GM18502 (cell line): ENCODE results near the gene KIAA0232.
A peak's percentile ranks its signal among the peaks of the same experiment; 100 is the strongest.
"Not testable (repeated sequence)": the region's sequence is repeated elsewhere in the genome, so short reads cannot be mapped to it uniquely, and the experiment has no call there.

ENCODE experiments used
- ATAC-seq: cut with Tn5 transposase; IDR thresholded peaks from one replicate; pipeline ENCODE4 v1.9.1; 2021; ENCODE audit warnings: mild to moderate bottlenecking; ENCODE audit not compliant: unreplicated experiment, poor library complexity

Gene KIAA0232

DNA sequence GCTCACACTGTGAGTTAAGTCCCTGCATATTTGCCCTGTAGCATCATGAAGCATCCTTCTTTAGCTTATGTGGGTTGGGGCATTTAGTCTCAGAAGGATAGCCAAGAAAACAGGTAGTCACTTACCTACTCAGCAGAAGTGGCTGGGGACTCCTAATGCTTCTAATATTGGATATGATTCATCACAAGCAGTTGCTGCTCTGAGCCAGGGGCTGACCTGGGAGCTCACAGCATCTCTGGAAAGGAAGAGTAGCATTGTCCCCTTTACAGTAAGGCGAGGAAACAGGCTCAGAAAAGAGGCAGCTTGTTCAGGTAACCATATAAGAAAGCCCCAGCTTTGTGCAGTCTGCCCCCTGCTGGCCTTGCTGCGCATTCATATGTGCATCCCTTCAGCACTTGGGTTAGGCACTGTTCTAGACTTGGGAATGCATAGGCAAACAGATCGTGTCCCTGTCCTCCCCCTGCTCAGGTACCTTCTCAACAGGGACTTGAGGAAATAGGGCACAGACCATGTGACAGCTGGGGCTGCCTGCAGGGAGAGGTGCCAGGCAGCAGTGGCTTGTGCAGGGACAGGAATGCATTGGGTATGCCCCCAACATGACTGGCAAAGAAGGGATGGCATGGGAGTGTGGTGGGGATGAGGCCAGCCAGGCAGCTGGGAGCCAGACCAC lies 91.4 kb downstream of the KIAA0232 start:
- peak; percentile 71 for ATAC-seq

DNA sequence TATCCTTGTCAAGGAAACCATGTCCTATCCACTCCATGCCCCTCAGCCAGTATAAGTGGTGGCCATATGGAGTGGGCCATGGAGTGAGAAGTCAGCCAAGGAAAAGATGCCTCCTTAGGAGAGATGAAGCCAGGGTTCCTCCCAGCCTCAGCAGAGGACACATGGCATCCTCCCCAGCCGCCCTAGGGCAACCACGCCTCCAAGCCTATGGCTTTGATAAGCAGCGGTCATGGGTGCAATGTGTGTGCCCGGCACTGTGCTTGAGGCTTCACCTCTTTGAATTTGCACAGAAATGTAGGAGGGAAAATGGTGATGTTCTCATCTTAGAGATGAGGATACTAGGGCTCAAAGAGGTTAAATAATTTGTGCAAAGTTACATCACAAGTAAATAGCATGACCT lies 92.5 kb downstream of the KIAA0232 start:
- no peak for ATAC-seq

DNA sequence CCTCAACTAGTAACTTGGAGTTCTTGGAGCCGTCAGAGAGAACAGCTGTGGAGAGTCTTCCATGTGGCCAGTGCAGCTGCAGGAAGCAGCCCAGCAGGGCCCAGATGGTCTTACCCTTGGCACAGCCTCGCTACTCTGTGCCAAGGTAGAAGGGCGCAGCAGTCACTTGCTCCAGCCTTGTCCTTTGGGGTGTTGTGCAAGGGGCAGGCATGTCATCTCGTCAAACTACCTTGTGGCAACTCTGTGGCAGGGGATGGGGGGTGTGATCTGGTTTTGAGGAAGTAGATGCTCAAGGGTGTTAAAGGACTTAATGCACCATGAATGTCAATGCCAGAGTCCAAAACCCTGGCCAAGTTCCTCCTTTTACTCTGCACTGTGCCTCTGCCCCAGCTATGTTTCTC lies 92.9 kb downstream of the KIAA0232 start:
- ATAC-seq, result no peak

DNA sequence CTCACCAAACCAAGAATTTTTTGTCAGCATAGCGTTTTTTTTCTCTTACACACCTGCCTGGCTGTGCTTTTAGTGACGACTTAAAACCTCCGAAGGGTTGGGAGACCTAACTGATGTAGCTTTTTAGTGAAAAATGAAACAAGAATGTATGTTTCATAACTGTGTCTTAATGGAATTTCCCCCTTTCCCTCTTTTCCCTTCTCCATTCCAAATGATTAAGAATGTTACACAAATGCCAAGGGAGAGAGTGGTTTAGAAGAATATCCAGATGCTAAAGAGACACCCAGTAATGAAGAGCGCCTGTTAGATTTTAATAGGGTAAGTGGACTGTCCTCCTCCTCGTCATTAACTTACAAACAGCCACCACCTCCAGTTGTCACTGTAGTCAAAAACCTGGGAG lies 93.9 kb downstream of the KIAA0232 start:
- no peak for ATAC-seq

- no peak for ATAC-seq
These were observed 94.5 kb downstream of the KIAA0232 start for GRCh38 chr4:6877067-6877466.

GRCh38 chr4:6878451-6879059 lies 96.0 kb downstream of the KIAA0232 start:
- no peak for ATAC-seq

GRCh38 chr4:6880691-6881090 lies 98.2 kb downstream of the KIAA0232 start:
- ATAC-seq, result no peak

GRCh38 chr4:6881908-6882307 lies 99.4 kb downstream of the KIAA0232 start:
- no peak for ATAC-seq

DNA sequence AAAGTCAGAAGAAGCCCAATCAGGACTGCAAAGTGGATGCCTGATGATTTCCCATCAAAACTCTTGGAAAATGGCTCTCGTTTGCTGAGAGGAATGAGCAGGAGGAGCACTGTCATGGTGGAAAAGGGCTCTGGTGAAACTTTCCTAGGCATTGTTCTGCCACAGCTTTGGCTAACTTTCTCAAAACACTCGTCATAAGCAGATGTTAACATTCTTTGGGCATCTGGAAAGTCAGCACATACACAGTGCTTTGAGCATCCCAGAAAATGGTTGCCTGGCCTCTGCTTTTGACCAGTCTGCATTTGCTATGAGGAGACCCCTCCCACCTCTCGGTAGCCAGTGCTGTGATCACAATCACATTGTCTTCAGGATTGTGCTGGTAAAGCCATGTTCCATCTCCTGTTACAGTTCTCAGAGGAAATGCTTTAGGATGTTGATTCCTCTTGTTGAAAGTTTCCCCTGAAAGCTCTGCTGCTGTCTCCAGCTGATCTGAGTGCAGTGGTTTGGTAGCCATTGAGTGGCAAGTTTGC lies 101.9 kb downstream of the KIAA0232 start:
- ATAC-seq, result no peak

DNA sequence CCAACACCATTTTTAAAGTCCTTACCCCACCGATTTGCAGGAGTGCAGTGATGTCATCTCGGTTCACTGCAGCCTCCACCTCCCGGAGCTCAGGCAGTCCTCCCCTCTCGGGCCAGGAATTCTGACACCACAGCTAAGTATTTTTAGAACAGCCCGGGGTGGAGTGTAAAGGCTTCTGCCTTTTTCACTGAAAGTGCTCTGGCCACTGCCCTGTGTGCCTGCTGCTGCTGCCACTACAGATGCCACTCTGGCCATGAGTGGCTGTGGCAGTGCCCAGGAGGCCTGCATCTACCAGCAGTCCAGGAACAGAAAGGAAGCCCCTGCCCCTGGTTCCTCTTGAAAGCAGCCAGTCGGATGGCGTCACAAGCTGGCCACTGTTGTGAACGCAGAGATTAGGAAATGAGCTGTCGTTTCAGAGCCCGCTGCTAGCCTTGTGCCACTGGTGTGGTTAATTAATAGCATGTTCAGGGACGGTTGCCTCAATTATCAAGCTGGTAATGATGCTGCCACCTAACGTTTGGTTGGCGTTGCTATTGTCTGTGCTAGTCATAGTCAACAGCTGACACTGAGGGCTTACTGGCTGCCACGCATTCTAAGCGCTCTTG lies 103.5 kb downstream of the KIAA0232 start:
- no peak for ATAC-seq

DNA sequence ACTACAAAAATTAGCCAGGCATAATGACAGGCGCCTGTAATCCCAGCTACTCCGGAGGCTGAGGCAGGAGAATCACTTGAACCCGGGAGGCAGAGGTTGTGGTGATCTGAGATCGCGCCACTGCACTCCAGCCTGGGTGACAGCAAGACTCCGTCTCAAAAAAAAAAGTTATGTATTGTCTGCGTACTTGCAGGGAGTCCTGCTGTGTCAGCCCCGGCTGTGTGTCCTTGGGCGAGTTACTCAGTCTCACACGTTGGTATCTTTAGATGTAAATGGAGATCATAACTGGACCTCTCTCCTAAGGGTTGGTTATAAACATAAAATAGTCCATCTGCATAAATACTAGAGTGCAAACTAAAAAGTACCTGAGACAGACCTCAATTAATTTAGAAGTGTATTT lies 104.4 kb downstream of the KIAA0232 start:
- ATAC-seq, result no peak

GRCh38 chr4:6887591-6888371 lies 105.3 kb downstream of the KIAA0232 start:
- no peak for ATAC-seq

GRCh38 chr4:6888506-6889071 lies 106.1 kb downstream of the KIAA0232 start:
- no peak for ATAC-seq

DNA sequence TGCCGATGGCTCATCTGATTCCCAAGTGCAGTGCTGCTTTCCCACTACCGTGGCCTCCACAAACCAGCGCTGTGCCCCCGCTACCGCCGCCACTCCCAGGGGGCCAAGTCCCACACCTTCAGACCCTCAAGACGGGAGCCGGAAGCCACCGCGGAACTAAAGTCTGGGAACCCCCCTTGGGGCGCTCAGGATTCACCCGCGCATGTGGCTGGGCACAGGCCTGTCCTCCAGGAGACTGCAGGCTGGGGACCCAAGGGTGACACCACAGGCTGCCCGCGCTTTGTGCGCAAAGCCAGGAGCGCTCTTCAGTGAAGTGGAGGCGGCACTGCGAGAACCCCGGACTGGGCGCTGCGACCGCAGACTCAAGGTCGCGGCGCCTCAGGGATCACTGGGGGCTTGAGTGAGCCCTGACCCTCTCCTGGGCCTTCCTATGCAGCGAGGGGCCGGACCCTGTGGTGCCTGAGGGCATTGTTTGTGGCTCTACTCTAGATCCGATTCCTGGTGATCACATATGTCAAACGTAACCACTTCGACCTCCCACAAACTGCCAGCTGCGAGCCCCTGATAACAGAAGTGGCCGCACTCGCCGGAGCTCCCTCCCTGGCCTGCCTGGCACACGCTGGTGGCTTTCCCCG lies 106.7 kb downstream of the KIAA0232 start:
- no peak for ATAC-seq

DNA sequence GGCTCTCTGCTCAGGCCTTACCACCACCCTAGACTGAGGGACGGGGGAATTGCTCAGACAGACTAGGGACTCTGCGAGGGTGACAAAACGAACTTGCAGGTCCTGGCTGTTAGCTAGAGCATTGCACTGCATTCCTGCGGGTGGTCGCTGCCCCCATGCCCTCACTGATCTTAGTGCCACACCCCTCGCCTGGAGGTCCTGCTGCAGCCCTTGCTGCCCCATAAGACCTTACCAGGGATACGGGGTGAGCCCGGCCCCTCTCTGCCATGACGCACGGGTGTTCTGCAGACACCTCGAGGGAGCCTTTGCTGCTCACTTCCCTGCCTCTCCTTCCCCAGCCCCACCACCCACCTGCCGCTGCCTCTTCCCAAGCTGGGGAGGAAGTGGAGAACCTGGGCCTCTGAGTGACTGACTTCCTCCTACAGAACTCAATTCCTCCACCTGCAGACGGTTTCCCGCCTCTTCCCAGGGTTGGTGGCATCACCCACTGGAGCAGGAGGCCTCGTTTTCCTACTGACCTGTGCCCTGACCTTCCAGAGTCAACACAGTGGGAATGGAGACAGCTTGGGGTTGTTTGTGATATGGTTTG lies 107.3 kb downstream of the KIAA0232 start:
- ATAC-seq, result no peak

GRCh38 chr4:6890358-6890757 lies 107.8 kb downstream of the KIAA0232 start:
- ATAC-seq, result no peak

DNA sequence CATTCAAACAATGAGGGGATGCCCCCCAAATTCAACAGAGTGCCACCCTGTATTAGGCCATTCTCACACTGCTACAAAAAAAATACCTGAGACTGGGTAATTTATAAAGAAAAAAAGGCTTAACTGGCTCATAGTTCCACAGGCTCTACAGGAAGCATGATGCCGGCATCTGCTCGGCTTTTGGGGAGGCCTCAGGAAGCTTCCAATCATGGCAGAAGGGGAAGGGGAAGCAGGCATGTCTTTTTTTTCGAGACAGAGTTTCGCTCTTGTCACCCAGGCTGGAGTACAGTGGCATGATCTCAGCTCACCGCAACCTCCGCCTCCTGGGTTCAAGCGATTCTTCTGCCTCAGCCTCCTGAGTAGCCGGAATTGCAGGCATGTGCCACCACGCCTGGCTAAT lies 108.4 kb downstream of the KIAA0232 start:
- not testable (repeated sequence) for ATAC-seq

- ATAC-seq, result no peak
These were observed 109.1 kb downstream of the KIAA0232 start for GRCh38 chr4:6891436-6892170.
